Stomach (tissue), 4 donors: ENCODE results near the gene GRAMD2A.

Experiments
- EP300 ChIP-seq: sonication (generic); formaldehyde crosslinking; IDR thresholded peaks from one replicate; pipeline ENCODE4 v1.6.1; 2017; ENCODE audit warnings: antibody characterized with exemption
- POLR2AphosphoS5 ChIP-seq, 3 donors: sonication (generic); formaldehyde crosslinking; IDR thresholded peaks; one replicate each; pipeline ENCODE4 v1.6.1; 2016; ENCODE audit warnings: antibody characterized with exemption in 3 of 3
- TF ChIP-seq, protein P1 (sequence below), 7 experiments: fragments of 450-650 bp in 4 of 7; fragments of 200-600 bp in 3 of 7; sonication (generic) in 3 of 7; IDR thresholded peaks; one replicate each; pipeline ENCODE4 v1.5.1; 2016 to 2019; ENCODE audit warnings: antibody characterized with exemption in 7 of 7, control low read depth in 2 of 7, mild to moderate bottlenecking in 1 of 7

DNA sequence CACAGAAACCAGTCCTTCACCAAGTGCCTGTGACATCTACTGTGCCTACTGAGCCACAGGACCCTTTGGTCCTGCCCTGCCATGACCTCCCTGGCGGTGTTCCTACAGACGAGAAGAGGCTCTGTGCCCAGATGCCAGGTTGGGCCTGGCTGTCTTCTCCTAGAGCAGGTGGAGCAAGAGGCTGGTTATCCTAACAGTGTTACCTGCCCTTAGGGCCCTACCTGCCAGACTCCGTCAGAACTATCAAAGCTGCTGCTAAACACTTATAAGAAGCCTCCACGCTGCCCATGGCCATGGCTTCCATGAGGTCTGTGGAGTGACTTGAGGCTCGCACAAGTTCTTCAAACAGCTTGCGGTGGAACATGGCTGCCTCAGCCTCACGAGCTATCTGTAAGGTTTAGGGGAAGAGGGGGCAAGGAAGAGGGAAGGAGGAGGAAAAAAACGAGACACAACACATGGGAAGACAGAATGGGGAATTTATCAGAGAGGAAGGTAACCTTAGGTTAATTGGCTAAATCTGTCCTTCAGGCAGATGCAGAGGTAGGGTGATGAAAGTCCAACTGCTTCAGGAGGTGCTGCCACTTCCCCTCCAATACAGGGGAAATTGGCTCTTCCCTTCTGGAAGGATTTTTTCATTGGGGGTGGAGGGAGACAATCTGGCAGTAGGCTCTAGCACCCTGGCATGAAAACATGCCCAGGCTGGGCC, 5.4 kb upstream of the GRAMD2A start:
- TF ChIP-seq, protein P1, sequence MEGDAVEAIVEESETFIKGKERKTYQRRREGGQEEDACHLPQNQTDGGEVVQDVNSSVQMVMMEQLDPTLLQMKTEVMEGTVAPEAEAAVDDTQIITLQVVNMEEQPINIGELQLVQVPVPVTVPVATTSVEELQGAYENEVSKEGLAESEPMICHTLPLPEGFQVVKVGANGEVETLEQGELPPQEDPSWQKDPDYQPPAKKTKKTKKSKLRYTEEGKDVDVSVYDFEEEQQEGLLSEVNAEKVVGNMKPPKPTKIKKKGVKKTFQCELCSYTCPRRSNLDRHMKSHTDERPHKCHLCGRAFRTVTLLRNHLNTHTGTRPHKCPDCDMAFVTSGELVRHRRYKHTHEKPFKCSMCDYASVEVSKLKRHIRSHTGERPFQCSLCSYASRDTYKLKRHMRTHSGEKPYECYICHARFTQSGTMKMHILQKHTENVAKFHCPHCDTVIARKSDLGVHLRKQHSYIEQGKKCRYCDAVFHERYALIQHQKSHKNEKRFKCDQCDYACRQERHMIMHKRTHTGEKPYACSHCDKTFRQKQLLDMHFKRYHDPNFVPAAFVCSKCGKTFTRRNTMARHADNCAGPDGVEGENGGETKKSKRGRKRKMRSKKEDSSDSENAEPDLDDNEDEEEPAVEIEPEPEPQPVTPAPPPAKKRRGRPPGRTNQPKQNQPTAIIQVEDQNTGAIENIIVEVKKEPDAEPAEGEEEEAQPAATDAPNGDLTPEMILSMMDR (IDR thresholded peaks at IDR 0.05): no peak
- no peak for TF ChIP-seq POLR2AphosphoS5 (IDR thresholded peaks at IDR 0.05)
- TF ChIP-seq EP300: no peak
